ENCODE measurements around the gene YJEFN3. TPM values are rescaled to one million over a fixed set of nuclear protein-coding genes. Genes with fewer than 3 reads are reported as not detected.
A peak's percentile ranks its signal among the peaks of the same experiment; 100 is the strongest.

Gene YJEFN3
- total and polyA plus RNA-seq, 4 donors, result 0.19 to 0.88 (median 0.63) TPM

- TF ChIP-seq REST (IDR thresholded peaks at IDR 0.05), result no peak
These were observed 15.0 kb upstream of the YJEFN3 start (continued) for GRCh38 chr19:19513682-19514081.

- no peak overlapping the region for H3K27ac ChIP-seq (ENCODE audit: low read depth in 1 of 2, low read length in 2 of 2)
- peak; percentile 65 for DNase-seq (ENCODE audit: low spot score)
- 48% methylated on average over 46 of the region's 46 CpGs for WGBS
- peak; percentile 97 for TF ChIP-seq MAX (IDR thresholded peaks at IDR 0.05)
- TF ChIP-seq RAD21 (IDR thresholded peaks at IDR 0.05), result no peak
- no peak overlapping the region for H3K9ac ChIP-seq (ENCODE audit: low read depth in 1 of 2, low read length in 2 of 2)
- H3K9me3 ChIP-seq (ENCODE audit: control insufficient read depth in 4 of 4, low read length in 3 of 4), result no peaks in the 10 kb centered on the region
- H3K27me3 ChIP-seq (ENCODE audit: control insufficient read depth in 4 of 4, insufficient read depth in 4 of 4, low read length in 3 of 4), result no peaks in the 10 kb centered on the region
- H3K4me3 ChIP-seq (ENCODE audit: low read depth in 1 of 3, low read length in 3 of 3), result peak overlapping the region in 1 of 3 donors; percentile 8
- H3K4me1 ChIP-seq (ENCODE audit: control insufficient read depth in 4 of 4, insufficient read depth in 4 of 4, low read length in 3 of 4), result peaks cover 6 to 17% (median 11%) of the 10 kb centered on the region in 4 donors
- H3K36me3 ChIP-seq (ENCODE audit: control insufficient read depth in 4 of 4, insufficient read depth in 3 of 4, low read depth in 1 of 4, low read length in 3 of 4), result no peaks in the 10 kb centered on the region
These were observed 14.5 kb upstream of the YJEFN3 start for GRCh38 chr19:19514215-19514657.

- Histone ChIP-seq H3K4me1 (ENCODE audit: control insufficient read depth in 4 of 4, insufficient read depth in 4 of 4, low read length in 3 of 4) (peaks cover 6 to 17% (median 11%) of the 10 kb centered on the region in 4 donors), H3K27me3 (ENCODE audit: control insufficient read depth in 4 of 4, insufficient read depth in 4 of 4, low read length in 3 of 4) (no peaks in the 10 kb centered on the region)
- WGBS, result 82% methylated on average over 74 of the region's 74 CpGs
These were observed 13.7 kb upstream of the YJEFN3 start, which contains the start of gene TSSK6 for GRCh38 chr19:19514881-19515641. Gene TSSK6 (minus strand): TSS chr19:19515548. CDS start chr19:19515427, 121 bp downstream.

More at GRCh38 chr19:19514881-19515641, 13.7 kb upstream of the YJEFN3 start, which contains the start of gene TSSK6:
- no peaks in the 10 kb centered on the region for H3K9me3 ChIP-seq (ENCODE audit: control insufficient read depth in 4 of 4, low read length in 3 of 4)
- no peak for DNase-seq (ENCODE audit: low spot score)
- no peak for TF ChIP-seq FOXA2 (IDR thresholded peaks at IDR 0.05)
- TF ChIP-seq MAX (IDR thresholded peaks at IDR 0.05), result no peak
- TF ChIP-seq RXRA (IDR thresholded peaks at IDR 0.05), result no peak
- no peak for TF ChIP-seq JUND (IDR thresholded peaks at IDR 0.05)
- no peak for TF ChIP-seq CTCF (IDR thresholded peaks at IDR 0.05; ENCODE audit: low read depth, low read length, missing input control)
- TF ChIP-seq ZBTB33 (IDR thresholded peaks at IDR 0.05), result no peak
- TF ChIP-seq TAF1 (conservative IDR thresholded peaks at IDR 0.05), result no peak
- TF ChIP-seq NR2F2 (IDR thresholded peaks at IDR 0.05), result no peak
- TF ChIP-seq RAD21 (IDR thresholded peaks at IDR 0.05), result no peak
- TF ChIP-seq EGR1 (IDR thresholded peaks at IDR 0.05; ENCODE audit: low read depth in 2 of 2), result no peak
- TF ChIP-seq REST (IDR thresholded peaks at IDR 0.05), result no peak
- no peak for TF ChIP-seq HNF4G (IDR thresholded peaks at IDR 0.05)
- no peaks in the 10 kb centered on the region for H3K36me3 ChIP-seq (ENCODE audit: control insufficient read depth in 4 of 4, insufficient read depth in 3 of 4, low read depth in 1 of 4, low read length in 3 of 4)
- peak within 1 kb of the TSS; percentile 56 to 98 (median 92) for H3K4me3 ChIP-seq (ENCODE audit: low read depth in 1 of 3, low read length in 3 of 3)
- H3K9ac ChIP-seq (ENCODE audit: low read depth in 1 of 2, low read length in 2 of 2), result peak within 1 kb of the TSS; percentile 78 to 91
- peak within 1 kb of the TSS; percentile 81 to 84 for H3K27ac ChIP-seq (ENCODE audit: low read depth in 1 of 2, low read length in 2 of 2)
